ENCODE results near the gene ATIC.

ATIC gene

GRCh38 chr2:215361876-215362561 lies 50.2 kb downstream of the ATIC start:
- no peak for DNase-seq (ENCODE audit: low spot score)
- in situ Hi-C loops (cut with MboI; ENCODE audit: low pct_unique_long_range_greater_than_20kb, low sequenced_read_pairs, unreplicated experiment) = no loop called here
- no peak for TF ChIP-seq CTCF (IDR thresholded peaks at IDR 0.05; ENCODE audit: extremely low read depth, insufficient read depth, missing control alignments)

- no peak for DNase-seq (ENCODE audit: low spot score)
- in situ Hi-C loops (cut with MboI; ENCODE audit: low pct_unique_long_range_greater_than_20kb, low sequenced_read_pairs, unreplicated experiment) = no loop called here
- no peak for TF ChIP-seq CTCF (IDR thresholded peaks at IDR 0.05; ENCODE audit: extremely low read depth, insufficient read depth, missing control alignments)
Observed at GRCh38 chr2:215362562-215362904, 50.7 kb downstream of the ATIC start.

- no peak for TF ChIP-seq CTCF (IDR thresholded peaks at IDR 0.05; ENCODE audit: extremely low read depth, insufficient read depth, missing control alignments)
- in situ Hi-C loops (cut with MboI; ENCODE audit: low pct_unique_long_range_greater_than_20kb, low sequenced_read_pairs, unreplicated experiment) = no loop called here
- DNase-seq (ENCODE audit: low spot score) = no peak
Observed at GRCh38 chr2:215363039-215363438, 51.2 kb downstream of the ATIC start.

- no peak for TF ChIP-seq CTCF (IDR thresholded peaks at IDR 0.05; ENCODE audit: extremely low read depth, insufficient read depth, missing control alignments)
- in situ Hi-C loops (cut with MboI; ENCODE audit: low pct_unique_long_range_greater_than_20kb, low sequenced_read_pairs, unreplicated experiment) = no loop called here
- no peak for DNase-seq (ENCODE audit: low spot score)
Observed at GRCh38 chr2:215363461-215364156, 51.8 kb downstream of the ATIC start.

GRCh38 chr2:215364157-215365155 lies 52.6 kb downstream of the ATIC start:
- in situ Hi-C loops (cut with MboI; ENCODE audit: low pct_unique_long_range_greater_than_20kb, low sequenced_read_pairs, unreplicated experiment) = no loop called here
- TF ChIP-seq CTCF (IDR thresholded peaks at IDR 0.05; ENCODE audit: extremely low read depth, insufficient read depth, missing control alignments) = no peak
- DNase-seq (ENCODE audit: low spot score) = no peak

GRCh38 chr2:215365184-215365658 lies 53.4 kb downstream of the ATIC start:
- DNase-seq (ENCODE audit: low spot score) = no peak
- TF ChIP-seq CTCF (IDR thresholded peaks at IDR 0.05; ENCODE audit: extremely low read depth, insufficient read depth, missing control alignments) = no peak
- in situ Hi-C loops (cut with MboI; ENCODE audit: low pct_unique_long_range_greater_than_20kb, low sequenced_read_pairs, unreplicated experiment) = no loop called here

Data from GM13977 (cell line).